Thyroid gland (tissue), 4 donors: ENCODE data around the gene TTC5. TPM values are rescaled to one million over a fixed set of nuclear protein-coding genes. Genes with fewer than 3 reads are reported as not detected.

Experiments
- DNase-seq, 2 donors: peaks; one replicate each; pipeline ENCODE4 v3.0.0-alpha.2; 2019
- H3K27ac ChIP-seq, 3 donors: fragments of 200-600 bp; sonication (generic); 1 replicate in 2 of 3; 2 replicates in 1 of 3; pipeline ENCODE4 v1.5.1; 2016 to 2019; ENCODE audit warnings: mild to moderate bottlenecking in 1 of 3, moderate library complexity in 1 of 3
- H3K27me3 ChIP-seq: fragments of 200-600 bp; sonication (generic); one replicate; pipeline ENCODE4 v1.5.1; 2019
- H3K36me3 ChIP-seq, 2 donors: fragments of 200-600 bp; sonication (generic); one replicate each; pipeline ENCODE4 v1.5.1; 2016 to 2019
- H3K4me1 ChIP-seq, 2 donors: fragments of 200-600 bp; sonication (generic); one replicate each; pipeline ENCODE4 v1.5.1; 2017 to 2019
- H3K4me3 ChIP-seq, 3 donors: fragments of 200-600 bp; sonication (generic); replicated peaks in 1 of 3; 1 replicate in 2 of 3; 2 replicates in 1 of 3; pipeline ENCODE4 v1.5.1; 2016; ENCODE audit warnings: mild to moderate bottlenecking in 1 of 3
- H3K9me3 ChIP-seq: fragments of 200-600 bp; sonication (generic); one replicate; pipeline ENCODE4 v1.5.1; 2017
- POLR2A ChIP-seq, 2 donors: fragments of 450-650 bp; IDR thresholded peaks; one replicate each; pipeline ENCODE4 v1.6.1; 2017; ENCODE audit warnings: antibody characterized with exemption in 2 of 2, mild to moderate bottlenecking in 2 of 2, moderate library complexity in 1 of 2
- WGBS, 2 donors: methylation state at CpG; one replicate each; pipeline ENCODE4 v1.1.5; 2017; 5-methylcytosine and 5-hydroxymethylcytosine counted together
- intact Hi-C: fragments of 100-400 bp; cut with DNase I; formaldehyde crosslinking; loops from one replicate; pipeline ENCODE4 v1.15.1; 2023
- total RNA-seq, 4 donors: library from RNA; depleted of rRNA; stranded (reverse); fragments of >200 nt; gene quantifications; one replicate each; pipeline ENCODE4 v1.2.3, GENCODE V29; 2016
- TF ChIP-seq, protein P1 (sequence below), 6 experiments: fragments of 200-600 bp in 3 of 6; fragments of 450-650 bp in 3 of 6; sonication (generic) in 3 of 6; IDR thresholded peaks; one replicate each; pipeline ENCODE4 v1.5.1; 2016 to 2019; ENCODE audit warnings: antibody characterized with exemption in 6 of 6, mild to moderate bottlenecking in 2 of 6, inconsistent platforms in 1 of 6, moderate library complexity in 1 of 6

The TTC5 gene, protein sequence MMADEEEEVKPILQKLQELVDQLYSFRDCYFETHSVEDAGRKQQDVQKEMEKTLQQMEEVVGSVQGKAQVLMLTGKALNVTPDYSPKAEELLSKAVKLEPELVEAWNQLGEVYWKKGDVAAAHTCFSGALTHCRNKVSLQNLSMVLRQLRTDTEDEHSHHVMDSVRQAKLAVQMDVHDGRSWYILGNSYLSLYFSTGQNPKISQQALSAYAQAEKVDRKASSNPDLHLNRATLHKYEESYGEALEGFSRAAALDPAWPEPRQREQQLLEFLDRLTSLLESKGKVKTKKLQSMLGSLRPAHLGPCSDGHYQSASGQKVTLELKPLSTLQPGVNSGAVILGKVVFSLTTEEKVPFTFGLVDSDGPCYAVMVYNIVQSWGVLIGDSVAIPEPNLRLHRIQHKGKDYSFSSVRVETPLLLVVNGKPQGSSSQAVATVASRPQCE
- 10 to 100 TPM; 15.9 to 44.2 (median 19.2) TPM for total RNA-seq

DNA sequence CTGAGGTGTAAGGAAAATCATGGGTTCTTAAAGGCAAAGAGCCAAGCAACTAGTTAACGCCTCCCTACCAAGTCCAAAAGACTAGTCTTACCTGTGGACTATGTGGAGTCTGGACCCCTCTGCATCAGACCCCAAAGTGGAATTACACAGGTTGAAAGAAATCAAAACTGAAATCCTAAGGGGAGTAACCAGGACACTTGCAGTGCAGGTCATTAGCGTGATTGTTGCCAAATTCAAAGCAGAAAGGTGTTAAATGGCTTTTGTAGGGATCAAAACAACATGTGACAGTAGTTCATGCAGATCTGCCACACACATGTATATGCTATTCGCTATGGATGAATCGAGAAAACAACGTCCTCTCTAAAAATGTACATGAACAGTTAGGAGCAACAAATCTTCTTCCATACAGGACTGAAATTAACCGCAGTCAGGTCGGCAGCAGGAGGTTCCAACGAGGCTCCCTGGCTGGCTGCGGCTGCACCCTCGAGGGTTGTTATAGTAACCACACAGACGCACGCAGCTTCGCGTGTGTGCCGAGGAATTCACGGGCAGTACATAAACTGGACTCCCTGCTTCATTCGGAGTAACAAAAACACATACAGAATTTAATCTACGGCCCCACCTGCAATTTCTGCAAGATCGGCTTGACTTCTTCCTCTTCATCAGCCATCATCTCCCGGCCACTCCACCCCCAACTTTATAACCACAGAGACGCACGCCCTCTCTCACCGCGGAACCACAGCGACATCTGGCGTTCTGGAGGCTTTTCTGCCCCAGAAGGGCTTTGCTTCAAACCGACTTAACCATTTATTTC is at the start of gene TTC5:
TTC5 (minus strand) TSS at position 687 of the 814 bp plus-strand sequence; CDS start at position 673, 14 bp downstream.
- H3K4me1 ChIP-seq = peaks cover 6 to 7% of the 10 kb centered on the region in 2 donors
- H3K36me3 ChIP-seq = peaks cover 4 to 11% of the 10 kb centered on the region in 2 donors
- intact Hi-C loops = no loop called here
- H3K9me3 ChIP-seq = no peaks in the 10 kb centered on the region
- DNase-seq = peak; percentile 75 to 84
- H3K27ac ChIP-seq = peak within 1 kb of the TSS in 1 of 3 donors; percentile 53
- H3K4me3 ChIP-seq = peak within 1 kb of the TSS; percentile 8 to 51 (median 41)
- TF ChIP-seq, protein P1, sequence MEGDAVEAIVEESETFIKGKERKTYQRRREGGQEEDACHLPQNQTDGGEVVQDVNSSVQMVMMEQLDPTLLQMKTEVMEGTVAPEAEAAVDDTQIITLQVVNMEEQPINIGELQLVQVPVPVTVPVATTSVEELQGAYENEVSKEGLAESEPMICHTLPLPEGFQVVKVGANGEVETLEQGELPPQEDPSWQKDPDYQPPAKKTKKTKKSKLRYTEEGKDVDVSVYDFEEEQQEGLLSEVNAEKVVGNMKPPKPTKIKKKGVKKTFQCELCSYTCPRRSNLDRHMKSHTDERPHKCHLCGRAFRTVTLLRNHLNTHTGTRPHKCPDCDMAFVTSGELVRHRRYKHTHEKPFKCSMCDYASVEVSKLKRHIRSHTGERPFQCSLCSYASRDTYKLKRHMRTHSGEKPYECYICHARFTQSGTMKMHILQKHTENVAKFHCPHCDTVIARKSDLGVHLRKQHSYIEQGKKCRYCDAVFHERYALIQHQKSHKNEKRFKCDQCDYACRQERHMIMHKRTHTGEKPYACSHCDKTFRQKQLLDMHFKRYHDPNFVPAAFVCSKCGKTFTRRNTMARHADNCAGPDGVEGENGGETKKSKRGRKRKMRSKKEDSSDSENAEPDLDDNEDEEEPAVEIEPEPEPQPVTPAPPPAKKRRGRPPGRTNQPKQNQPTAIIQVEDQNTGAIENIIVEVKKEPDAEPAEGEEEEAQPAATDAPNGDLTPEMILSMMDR (IDR thresholded peaks at IDR 0.05) = peak in 5 of 6 experiments; percentile 78 to 93 (median 87)
- TF ChIP-seq POLR2A (IDR thresholded peaks at IDR 0.05) = no peak
- no peaks in the 10 kb centered on the region for H3K27me3 ChIP-seq
- 0 to 1% methylated on average over 27 of the region's 27 CpGs for WGBS, 2 donors

DNA sequence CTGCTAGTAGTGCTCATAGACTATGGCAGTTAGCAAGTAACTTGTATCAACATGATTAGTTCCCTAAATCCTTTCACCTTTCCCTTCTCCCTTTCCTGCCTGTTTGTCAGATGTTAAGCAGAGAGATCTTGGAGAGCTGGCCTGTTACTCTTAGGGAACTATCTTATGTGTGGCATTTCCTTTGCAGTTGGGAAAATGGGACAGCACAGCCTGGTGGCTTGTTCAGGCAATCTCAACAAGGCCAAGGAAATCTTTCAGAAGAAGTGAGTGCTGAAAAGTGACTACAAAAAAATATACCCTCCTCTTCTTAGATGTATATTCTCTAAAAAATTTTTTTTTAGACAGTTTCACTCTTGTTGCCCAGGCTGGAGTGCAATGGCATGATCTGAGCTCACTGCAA is 45.1 kb upstream of the TTC5 start:
- intact Hi-C loops = no loop called here
- no peaks in the 10 kb centered on the region for H3K4me1 ChIP-seq
- no peak for DNase-seq
- TF ChIP-seq, protein P1 (IDR thresholded peaks at IDR 0.05) = no peak
- TF ChIP-seq POLR2A (IDR thresholded peaks at IDR 0.05) = no peak
- no peak overlapping the region for H3K4me3 ChIP-seq
- H3K36me3 ChIP-seq = peaks cover 35 to 51% of the 10 kb centered on the region in 2 donors
- no peak overlapping the region for H3K27ac ChIP-seq
- H3K27me3 ChIP-seq = no peaks in the 10 kb centered on the region
- H3K9me3 ChIP-seq = no peaks in the 10 kb centered on the region

DNA sequence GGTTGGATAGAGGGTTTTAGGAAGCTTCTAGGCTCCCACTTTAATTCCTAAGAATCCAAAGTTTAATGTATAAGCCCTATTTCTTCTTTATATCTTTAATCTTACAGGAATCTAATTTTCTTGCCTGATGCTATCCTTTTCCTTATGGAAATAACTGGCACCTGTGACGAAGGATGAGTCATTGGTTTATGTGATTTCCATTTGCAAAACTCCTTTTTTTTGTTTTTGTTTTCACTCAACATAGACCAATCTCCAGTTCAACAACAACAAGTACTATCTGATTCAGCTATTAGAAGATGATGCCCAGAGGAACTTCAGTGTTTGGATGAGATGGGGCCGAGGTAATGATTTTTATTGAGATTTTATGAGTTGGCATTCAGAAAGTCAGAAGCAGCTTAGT is 44.5 kb upstream of the TTC5 start:
- TF ChIP-seq, protein P1 (IDR thresholded peaks at IDR 0.05) = no peak
- TF ChIP-seq POLR2A (IDR thresholded peaks at IDR 0.05) = no peak
- H3K9me3 ChIP-seq = no peaks in the 10 kb centered on the region
- H3K4me1 ChIP-seq = no peaks in the 10 kb centered on the region
- no peaks in the 10 kb centered on the region for H3K27me3 ChIP-seq
- H3K36me3 ChIP-seq = peaks cover 31 to 51% of the 10 kb centered on the region in 2 donors
- no peak overlapping the region for H3K27ac ChIP-seq
- intact Hi-C loops = no loop called here
- no peak overlapping the region for H3K4me3 ChIP-seq
- 93 to 94% methylated on average over 2 of the region's 2 CpGs for WGBS, 2 donors
- no peak for DNase-seq

- no peak overlapping the region for H3K4me3 ChIP-seq
- H3K27ac ChIP-seq = no peak overlapping the region
- DNase-seq = no peak
- no peaks in the 10 kb centered on the region for H3K4me1 ChIP-seq
- intact Hi-C loops = no loop called here
- no peaks in the 10 kb centered on the region for H3K27me3 ChIP-seq
- TF ChIP-seq POLR2A (IDR thresholded peaks at IDR 0.05) = no peak
- TF ChIP-seq, protein P1 (IDR thresholded peaks at IDR 0.05) = no peak
- H3K36me3 ChIP-seq = peaks cover 24 to 29% of the 10 kb centered on the region in 2 donors
- WGBS, 2 donors = 98 to 99% methylated on average over 3 of the region's 3 CpGs
- H3K9me3 ChIP-seq = no peaks in the 10 kb centered on the region
Observed at GRCh38 chr14:20347747-20348146, 42.0 kb upstream of the TTC5 start.
